Measurements from ENCODE around the gene OR9Q2. TPM values are rescaled to one million over a fixed set of nuclear protein-coding genes. Genes with fewer than 3 reads are reported as not detected.

The OR9Q2 gene
- total and polyA plus RNA-seq, 2 of the 13 experiments (the other 11 are each of a cell fraction or from before 2014, with no cell fraction given) = not detected

DNA sequence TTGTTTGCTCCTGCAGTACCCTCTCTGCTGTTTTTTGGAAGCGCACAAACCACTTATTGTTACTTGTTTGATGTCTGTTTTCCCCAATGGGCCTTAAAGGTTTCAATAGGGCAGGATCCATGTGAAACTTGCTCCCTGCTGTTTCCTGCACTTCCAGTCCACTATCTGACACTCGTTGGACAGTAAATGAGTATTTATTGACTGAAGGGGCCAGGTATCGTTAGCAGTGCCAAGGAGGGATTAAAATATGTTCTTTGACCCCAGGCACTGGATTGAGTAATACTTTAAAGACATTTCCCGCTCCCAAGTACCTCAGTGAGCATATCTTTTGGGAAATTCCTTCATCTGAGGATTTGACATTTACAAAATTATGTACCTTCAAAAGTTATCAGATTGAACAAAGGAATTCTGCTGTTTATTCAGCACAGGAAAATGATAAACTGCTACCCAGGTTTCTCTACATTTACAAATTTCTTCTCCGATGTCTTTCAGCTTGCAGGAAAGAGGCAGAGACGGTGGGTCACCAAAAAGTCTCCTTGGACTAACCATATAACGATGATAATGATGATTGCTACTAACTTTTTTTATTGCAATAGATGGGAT, 23.3 kb upstream of the OR9Q2 start (continued):
- TF ChIP-seq, protein P1, sequence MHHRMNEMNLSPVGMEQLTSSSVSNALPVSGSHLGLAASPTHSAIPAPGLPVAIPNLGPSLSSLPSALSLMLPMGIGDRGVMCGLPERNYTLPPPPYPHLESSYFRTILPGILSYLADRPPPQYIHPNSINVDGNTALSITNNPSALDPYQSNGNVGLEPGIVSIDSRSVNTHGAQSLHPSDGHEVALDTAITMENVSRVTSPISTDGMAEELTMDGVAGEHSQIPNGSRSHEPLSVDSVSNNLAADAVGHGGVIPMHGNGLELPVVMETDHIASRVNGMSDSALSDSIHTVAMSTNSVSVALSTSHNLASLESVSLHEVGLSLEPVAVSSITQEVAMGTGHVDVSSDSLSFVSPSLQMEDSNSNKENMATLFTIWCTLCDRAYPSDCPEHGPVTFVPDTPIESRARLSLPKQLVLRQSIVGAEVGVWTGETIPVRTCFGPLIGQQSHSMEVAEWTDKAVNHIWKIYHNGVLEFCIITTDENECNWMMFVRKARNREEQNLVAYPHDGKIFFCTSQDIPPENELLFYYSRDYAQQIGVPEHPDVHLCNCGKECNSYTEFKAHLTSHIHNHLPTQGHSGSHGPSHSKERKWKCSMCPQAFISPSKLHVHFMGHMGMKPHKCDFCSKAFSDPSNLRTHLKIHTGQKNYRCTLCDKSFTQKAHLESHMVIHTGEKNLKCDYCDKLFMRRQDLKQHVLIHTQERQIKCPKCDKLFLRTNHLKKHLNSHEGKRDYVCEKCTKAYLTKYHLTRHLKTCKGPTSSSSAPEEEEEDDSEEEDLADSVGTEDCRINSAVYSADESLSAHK (CRISPR knock-in tag; IDR thresholded peaks at IDR 0.05; ENCODE audit: borderline replicate concordance) = no peak
- TF ChIP-seq CC2D1A (CRISPR knock-in tag; IDR thresholded peaks at IDR 0.05) (no peak), NR2F6 (IDR thresholded peaks at IDR 0.05) (peak; percentile 87), NR2F6 (CRISPR knock-in tag; IDR thresholded peaks at IDR 0.05) (peak; percentile 85), ZBTB2 (CRISPR knock-in tag; IDR thresholded peaks at IDR 0.05; ENCODE audit: low read depth) (peak; percentile 56), ISX (CRISPR knock-in tag; conservative IDR thresholded peaks at IDR 0.05) (no peak), HOXA9 (CRISPR knock-in tag; IDR thresholded peaks at IDR 0.05; ENCODE audit: borderline replicate concordance) (0 out of 2 replicates have a peak, but pooled peaks have one; percentile 23), HOXA3 (CRISPR knock-in tag; IDR thresholded peaks at IDR 0.05) (peak; percentile 45; the same call in 1 of the 2 replicates), SMARCC2 (IDR thresholded peaks at IDR 0.05) (no peak), GRHL1 (CRISPR knock-in tag; conservative IDR thresholded peaks at IDR 0.05) (no peak), RFXANK (CRISPR knock-in tag; IDR thresholded peaks at IDR 0.05) (no peak), ZNF256 (CRISPR knock-in tag; conservative IDR thresholded peaks at IDR 0.05) (no peak), JUN (CRISPR knock-in tag; IDR thresholded peaks at IDR 0.05) (no peak), NR0B2 (CRISPR knock-in tag; IDR thresholded peaks at IDR 0.05) (no peak), XBP1 (CRISPR knock-in tag; IDR thresholded peaks at IDR 0.05) (no peak), PAWR (CRISPR knock-in tag; IDR thresholded peaks at IDR 0.05; ENCODE audit: borderline replicate concordance) (no peak), NFKB2 (CRISPR knock-in tag; IDR thresholded peaks at IDR 0.05; ENCODE audit: borderline replicate concordance) (no peak), ISL2 (CRISPR knock-in tag; IDR thresholded peaks at IDR 0.05) (peak; percentile 99), ZSCAN9 (CRISPR knock-in tag; IDR thresholded peaks at IDR 0.05; ENCODE audit: borderline replicate concordance) (peak; percentile 52; the same call in 1 of the 2 replicates), ZNF280B (CRISPR knock-in tag; IDR thresholded peaks at IDR 0.05; ENCODE audit: borderline replicate concordance) (no peak), ARNTL (CRISPR knock-in tag; IDR thresholded peaks at IDR 0.05) (peak; percentile 44; the same call in 1 of the 2 replicates)
- TF ChIP-seq, protein P2, sequence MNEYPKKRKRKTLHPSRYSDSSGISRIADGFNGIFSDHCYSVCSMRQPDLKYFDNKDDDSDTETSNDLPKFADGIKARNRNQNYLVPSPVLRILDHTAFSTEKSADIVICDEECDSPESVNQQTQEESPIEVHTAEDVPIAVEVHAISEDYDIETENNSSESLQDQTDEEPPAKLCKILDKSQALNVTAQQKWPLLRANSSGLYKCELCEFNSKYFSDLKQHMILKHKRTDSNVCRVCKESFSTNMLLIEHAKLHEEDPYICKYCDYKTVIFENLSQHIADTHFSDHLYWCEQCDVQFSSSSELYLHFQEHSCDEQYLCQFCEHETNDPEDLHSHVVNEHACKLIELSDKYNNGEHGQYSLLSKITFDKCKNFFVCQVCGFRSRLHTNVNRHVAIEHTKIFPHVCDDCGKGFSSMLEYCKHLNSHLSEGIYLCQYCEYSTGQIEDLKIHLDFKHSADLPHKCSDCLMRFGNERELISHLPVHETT (CRISPR knock-in tag; conservative IDR thresholded peaks at IDR 0.05) = 0 out of 2 replicates have a peak, but pooled peaks have one; percentile 19

Measured in HepG2 (cell line).